ENCODE data around the gene TNRC6B.

The TNRC6B gene

DNA sequence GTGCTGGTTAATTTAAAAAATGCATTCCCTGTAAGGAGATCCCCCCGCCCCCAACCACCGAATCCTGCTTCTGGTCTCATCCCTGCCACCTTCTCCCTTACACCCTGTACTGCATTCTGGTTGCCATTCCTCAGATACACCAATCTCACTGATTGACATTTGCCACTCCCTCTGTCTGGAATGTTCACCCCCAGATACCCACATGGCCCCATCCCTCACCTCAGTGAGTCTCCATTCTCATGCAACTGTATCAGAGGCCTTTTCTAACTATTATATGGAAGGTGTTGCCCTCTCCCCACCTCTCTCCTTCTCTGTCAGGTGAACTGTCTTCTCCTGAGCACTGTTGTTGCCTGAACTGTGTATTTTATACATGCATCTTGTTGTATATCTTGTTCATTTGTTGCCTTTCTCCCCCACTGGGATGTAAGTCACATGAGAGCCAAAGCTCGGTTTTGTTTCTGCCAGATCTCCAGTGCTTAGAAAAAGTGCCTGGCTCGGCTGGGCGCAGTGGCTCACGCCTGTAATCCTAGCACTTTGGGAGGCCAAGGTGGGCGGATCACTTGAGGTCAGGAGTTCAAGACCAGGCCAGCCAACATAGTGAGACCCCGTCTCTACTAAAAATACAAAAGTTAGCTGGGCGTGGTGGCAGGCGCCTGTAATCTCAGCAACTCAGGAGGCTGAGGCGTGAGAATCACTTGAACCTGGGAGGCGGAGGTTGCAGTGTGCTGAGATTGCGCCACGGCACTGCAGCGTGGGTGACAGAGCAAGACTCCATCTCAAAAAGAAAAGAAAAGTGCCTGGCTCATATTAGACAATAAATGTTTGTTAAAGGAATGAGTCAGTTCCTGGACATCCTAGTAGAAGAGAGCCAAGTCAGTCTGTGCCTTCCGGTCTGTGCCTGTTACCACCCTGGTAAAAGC, 61.0 kb downstream of the TNRC6B start:
- no peak for DNase-seq (ENCODE audit: low read depth in 2 of 2)

DNA sequence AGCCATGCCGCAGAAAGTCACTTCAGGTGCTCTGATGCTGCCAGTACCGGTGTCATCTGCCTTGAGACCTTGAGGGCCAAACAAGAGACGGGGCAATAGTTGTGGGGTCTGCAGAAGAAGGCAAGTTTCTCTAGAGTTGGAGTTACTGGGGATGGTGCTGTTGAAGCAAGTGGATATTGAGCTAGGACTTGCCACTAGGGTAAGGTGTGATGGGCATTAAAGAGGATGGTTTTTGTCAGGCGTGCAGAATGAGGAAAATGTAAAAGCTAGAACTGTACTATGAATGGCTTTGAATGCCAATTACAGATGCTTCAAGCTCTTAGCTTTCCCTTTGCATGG, 61.6 kb downstream of the TNRC6B start:
- no peak for DNase-seq (ENCODE audit: low read depth in 2 of 2)

DNA sequence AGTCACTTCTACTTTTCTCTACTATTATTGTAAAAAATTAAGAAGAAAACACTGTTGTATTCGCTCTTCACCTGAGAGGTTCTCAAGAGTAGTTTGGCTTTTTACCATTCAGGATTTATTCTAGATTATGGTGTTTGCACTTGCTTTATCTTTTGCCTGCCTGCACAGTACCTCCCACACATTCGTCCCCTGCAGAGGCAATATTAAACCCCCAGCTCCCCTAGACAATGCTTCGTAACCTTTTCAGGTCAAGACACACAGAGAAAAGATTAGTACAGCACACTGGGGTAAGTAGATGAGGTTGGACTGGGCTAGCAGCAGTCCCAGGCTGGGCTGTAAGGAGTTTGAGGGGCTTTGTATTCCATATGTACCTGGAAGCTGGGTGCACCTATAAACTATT, 62.4 kb downstream of the TNRC6B start:
- no peak for DNase-seq (ENCODE audit: low read depth in 2 of 2)

DNA sequence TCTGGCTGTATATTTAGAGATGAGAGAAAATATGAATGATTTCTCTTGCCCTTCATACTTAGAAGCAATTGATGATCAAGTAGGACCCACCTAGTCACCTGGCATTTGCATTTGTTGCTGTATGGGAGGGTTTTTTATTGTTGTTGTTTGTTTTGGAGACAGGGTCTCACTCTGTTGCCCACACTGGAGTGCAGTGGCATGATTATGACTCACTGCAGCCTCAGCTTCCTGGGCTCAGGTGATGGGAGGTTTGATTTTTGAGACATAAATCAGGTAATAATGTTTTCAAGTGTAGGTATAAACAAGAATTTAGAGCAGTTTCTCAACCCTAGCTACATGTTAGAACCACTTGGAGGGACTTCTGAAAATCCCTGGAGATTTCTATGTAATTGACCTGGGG, 63.0 kb downstream of the TNRC6B start:
- no peak for DNase-seq (ENCODE audit: low read depth in 2 of 2)

DNA sequence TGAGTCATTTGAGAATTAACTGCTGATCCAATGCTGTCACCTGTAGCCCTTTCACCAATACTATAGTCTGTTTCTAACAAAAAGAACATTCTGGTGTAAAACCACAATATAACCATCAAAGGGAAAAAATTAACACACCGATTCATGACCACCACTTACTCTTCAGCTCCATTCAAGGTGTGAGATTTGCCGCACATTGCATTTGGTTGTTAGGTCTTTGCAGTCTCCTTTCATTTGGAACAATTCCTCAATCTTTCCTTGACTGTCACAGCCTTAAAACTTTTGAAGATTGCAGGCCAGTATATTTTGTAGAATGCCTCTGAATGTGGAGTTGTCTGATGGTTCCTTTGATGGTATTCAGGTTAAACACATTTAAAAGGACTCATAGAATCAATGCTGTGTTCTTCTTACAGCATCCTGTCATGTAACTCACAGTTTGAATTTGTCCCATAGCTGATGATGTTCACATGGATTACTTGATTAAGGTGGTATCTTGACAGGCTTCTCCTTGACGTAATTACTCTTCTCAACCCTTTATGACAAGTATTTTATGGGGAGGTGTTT, 63.6 kb downstream of the TNRC6B start:
- peak in 1 of 2 experiments; percentile 17 for DNase-seq (ENCODE audit: low read depth in 2 of 2)

DNA sequence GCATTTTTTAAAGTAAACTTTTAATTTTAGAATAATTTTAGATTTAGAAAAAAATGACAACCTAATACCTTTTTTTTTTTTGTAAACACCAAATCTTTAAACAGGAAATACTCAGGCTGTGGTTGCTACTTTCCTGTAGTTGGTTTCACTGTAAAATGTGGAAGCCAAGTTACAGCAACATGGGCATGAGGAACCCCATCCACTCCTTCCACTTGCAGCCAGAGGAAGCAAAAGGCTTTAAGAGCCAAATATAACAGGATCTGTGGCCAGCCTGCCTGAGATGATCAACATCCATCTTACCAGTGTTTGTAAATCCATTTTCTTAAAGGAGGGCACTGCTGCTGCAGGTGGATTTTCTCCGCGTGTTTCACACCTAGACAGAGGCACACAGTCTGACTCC, 66.2 kb downstream of the TNRC6B start:
- DNase-seq (ENCODE audit: low read depth in 2 of 2): no peak

DNA sequence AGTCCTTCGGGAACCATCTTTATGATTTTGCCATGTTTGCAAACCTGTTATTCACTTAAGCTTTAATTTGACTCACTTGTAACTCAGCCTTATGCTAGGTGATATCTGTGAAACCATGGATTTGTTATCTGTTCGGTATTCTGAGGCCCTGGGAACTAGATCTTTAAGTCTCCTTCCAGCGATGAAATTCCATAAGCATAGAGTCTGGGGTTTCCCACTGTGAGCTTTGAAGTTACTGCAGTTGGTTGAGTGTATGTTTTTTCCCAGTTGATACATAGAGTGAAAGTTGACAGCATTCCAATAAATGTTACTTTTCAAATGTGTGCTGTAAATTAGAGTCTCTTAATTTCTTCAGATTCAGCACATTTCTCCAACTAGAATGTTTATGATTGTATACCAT, 66.9 kb downstream of the TNRC6B start:
- DNase-seq (ENCODE audit: low read depth in 2 of 2): no peak

DNA sequence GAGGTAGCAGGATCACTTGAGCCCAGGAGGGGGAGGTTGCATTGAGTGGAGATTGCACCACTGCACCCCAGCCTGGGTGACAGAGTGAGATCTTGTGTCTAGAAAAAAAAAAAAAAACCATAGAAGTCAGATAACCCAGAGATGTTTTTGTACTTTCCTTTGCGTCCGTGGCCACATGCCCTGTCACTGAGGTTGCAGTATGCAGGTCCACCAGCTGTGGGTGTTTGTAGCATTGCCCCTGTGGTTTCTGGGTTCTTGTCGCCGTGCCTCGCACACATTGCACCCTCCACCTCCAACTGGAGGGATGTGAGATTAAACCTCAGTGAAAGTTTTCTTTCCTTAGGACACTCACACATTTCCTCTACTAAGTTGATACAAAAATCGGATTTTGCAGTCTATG, 70.3 kb downstream of the TNRC6B start:
- peak in 1 of 2 experiments; percentile 34 for DNase-seq (ENCODE audit: low read depth in 2 of 2)

DNA sequence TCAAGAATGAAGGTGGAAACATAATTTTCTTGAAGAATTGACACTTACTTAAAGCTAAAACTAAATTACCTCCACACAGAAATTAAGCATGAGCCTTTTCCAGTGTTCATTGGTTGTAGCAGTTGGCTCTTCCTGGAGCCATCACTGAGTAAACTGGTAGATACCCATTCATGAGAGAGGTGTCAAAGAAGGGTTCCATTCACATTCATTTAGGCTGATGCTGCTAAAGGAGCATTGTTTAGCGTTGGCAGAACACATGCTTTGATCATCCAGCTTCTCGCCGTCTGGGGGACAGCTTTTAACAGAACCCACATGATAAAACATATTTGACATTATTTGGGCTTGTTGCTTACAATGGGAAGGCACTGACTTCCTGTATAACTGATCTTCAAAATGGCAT, 71.6 kb downstream of the TNRC6B start:
- DNase-seq (ENCODE audit: low read depth in 2 of 2): no peak

DNA sequence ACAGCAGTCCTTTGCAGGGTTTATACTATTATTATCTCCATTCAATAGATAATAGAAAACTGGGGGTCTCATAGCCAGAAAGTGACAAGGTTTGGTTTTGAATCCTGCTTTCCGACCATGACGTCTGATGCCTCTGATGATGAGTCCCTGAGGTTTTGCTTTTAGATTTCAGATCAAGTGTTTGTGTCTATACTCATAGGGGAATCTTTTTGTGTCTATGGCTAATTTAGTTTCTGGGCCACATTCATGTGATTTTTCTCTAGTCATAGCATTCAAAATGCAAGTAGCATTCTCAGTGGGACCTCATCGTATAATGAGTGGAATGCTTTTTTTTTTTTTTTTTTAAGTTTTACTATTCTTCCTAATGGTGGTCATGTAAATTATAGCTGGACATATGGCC, 72.9 kb downstream of the TNRC6B start:
- no peak for DNase-seq (ENCODE audit: low read depth in 2 of 2)

DNA sequence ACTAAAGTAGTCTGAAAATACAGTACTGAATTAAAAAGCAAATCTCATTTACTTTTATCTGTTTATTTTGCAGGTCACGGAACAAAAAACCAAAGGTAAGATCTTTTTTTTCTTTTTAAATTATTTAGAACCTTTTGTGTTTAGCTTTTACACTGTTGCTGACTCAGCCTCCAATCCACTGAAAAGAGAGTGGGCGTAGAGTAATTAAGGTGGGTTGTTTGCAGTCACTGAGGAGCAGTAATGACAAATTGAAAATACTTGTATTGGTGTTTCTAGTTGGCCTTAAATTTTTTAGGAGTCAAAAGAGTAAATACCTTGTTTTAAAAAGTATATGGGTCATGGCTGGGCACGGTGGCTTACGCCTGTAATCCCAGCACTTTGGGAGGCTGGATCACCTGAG, 73.4 kb downstream of the TNRC6B start:
- no peak for DNase-seq (ENCODE audit: low read depth in 2 of 2)

DNA sequence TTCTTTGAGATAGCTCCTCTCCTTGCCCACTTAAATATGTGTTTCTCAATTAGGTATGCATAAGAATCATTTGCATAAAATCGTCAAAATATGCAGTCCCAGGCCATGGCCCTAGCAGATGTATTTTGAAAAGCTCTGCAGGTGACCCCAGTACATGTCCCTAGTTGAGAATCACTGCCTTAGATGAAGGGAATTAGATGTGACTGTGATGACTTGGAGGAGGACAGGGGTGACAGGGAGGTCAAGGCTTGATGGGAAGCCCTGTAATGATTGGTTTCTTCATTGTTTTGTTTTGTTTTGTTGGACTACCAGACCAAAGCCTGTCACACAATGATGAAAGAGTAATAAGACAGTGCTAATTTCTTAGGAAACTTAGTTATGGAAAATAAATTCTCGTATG, 74.4 kb downstream of the TNRC6B start:
- no peak for DNase-seq (ENCODE audit: low read depth in 2 of 2)

DNA sequence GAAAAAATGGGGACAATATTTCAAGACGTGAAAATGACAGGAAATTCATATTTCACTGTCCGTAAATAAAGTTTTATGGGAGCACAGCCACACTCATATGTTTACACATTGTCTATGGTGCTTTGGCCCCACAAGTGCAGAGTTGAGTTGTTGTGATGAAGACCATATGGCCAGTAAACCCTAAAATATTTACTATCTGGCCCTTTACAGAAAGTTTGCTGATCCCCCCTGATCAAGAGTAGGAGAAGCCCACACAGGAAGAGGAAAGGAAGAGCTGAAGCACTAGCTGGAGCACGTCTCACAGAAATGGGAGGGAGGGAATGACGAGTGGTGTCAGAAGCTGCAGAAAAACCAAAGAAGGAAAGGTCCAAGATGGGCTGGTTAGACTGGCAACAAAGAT, 78.8 kb downstream of the TNRC6B start:
- DNase-seq (ENCODE audit: low read depth in 2 of 2): no peak

DNA sequence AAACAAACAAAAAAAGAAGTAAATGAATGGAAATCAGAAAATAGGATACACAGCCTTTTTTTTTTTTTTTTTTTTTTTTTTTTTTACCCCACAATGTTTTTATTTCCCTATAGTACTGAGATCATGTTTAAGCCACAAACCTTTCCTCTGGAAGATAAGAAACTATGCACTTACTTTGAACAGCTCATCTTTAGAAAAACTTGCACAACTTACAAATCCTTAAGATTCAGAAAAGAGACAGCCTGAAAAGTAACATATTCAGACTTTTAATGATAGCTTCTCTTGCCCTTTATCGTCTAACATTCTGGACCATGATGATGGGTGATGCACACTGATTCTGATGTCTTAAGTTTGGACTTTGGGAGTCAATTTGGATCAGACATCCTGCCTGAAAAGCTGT, 80.3 kb downstream of the TNRC6B start:
- no peak for DNase-seq (ENCODE audit: low read depth in 2 of 2)

DNA sequence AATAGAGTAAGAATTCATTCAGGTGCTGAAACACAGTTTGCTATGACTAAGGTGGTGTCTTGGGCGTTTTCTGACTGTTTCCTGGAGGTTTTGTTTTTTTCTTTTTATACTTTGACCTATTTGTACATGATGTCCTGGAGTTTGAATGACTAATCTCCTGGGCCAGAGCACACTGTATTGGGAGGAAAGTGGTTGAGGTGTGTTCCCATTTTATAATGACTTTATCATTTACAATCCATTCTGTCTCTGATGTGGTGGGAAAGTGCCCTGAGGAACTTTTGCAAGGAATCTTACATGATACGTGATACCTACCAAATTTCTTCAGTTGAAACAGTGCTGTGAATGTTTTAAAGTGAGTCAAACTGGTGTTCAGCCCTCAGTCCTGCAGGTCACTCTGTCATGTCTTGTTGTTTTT, 80.8 kb downstream of the TNRC6B start:
- DNase-seq (ENCODE audit: low read depth in 2 of 2): no peak

DNA sequence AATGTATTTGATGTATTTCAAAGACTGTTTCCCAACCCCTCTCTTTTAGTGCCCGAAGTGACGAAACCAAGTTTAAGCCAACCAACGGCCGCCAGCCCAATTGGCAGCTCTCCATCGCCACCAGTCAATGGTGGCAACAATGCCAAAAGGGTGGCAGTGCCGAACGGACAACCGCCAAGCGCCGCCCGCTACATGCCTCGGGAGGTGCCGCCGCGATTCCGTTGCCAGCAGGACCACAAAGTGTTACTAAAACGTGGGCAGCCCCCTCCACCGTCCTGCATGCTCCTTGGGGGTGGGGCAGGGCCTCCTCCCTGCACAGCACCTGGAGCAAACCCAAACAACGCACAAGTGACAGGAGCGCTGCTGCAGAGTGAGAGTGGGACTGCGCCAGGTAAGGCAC, 84.1 kb downstream of the TNRC6B start:
- DNase-seq (ENCODE audit: low read depth in 2 of 2): no peak

DNA sequence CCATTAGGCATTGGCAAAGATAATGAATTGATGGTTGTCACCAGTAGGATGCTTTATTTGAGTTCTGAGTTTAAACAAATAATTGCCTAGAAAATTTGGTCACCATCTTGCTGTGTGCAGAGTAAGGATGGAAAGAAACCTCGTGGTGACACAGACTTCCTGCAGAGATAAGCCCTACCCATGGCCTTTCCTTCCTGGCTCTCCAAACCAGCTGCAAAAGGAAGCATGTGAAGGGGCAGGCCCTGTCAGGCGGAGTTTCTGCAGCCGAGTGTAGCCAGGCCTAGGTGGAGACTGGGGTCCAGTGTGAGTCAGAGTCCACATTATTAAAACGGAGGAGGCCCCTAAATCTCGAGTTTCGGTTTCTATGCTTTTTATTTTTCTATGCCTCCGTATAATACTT, 85.5 kb downstream of the TNRC6B start:
- DNase-seq (ENCODE audit: low read depth in 2 of 2): no peak

DNA sequence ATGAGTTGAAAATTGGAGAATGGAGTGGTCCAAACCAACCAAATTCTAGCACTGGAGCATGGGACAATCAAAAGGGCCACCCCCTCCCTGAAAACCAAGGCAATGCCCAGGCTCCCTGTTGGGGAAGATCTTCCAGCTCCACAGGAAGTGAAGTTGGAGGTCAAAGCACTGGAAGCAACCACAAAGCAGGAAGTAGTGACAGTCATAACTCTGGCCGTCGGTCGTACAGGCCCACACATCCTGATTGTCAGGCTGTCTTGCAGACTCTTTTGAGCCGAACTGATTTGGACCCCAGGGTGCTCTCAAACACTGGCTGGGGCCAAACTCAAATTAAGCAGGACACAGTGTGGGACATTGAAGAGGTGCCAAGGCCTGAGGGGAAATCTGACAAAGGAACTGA, 88.1 kb downstream of the TNRC6B start:
- DNase-seq (ENCODE audit: low read depth in 2 of 2): no peak

DNA sequence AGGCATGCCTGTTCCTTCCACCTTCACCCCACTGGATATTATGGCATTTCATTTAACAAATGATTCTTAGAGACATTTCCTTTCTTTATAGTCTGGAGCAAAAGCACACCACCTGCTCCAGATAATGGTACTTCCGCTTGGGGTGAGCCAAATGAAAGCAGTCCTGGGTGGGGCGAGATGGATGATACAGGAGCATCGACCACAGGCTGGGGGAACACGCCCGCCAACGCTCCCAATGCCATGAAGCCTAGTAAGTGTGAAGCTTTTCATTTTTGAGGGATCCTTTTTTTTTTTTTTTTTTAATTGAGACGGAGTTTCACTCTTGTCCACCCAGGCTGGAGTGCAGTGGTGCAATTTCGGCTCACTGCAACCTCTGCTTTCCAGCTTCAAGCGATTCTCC, 92.3 kb downstream of the TNRC6B start:
- no peak for DNase-seq (ENCODE audit: low read depth in 2 of 2)

DNA sequence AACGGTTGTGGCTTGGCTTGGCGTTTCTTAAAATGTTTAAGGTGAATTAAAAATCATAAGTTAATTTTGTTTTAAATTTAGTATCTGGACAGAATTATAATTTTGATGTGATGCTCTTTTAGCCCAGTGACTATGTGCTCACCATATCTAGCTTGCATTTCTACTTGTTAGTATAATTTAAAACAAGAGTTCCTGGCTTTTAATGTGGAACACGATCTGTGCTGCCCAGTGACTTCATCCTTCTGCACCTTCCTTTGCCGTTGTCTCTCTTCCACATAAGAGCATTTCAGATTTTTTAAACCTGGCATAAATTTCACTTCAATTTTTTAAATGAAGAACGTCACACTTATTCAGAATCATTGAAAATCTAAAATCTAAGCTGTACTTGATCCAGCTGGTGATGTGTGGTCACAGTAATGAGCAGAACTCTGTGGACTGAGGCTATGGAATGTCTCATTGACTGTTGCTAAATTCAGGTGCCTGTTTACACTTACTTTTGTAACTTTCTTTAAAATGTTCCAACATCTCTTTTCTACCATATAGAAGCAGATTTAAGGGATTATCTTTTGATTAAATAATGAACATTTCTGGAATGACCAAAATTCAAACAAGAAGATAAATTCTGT, 93.1 kb downstream of the TNRC6B start:
- DNase-seq (ENCODE audit: low read depth in 2 of 2): no peak

DNA sequence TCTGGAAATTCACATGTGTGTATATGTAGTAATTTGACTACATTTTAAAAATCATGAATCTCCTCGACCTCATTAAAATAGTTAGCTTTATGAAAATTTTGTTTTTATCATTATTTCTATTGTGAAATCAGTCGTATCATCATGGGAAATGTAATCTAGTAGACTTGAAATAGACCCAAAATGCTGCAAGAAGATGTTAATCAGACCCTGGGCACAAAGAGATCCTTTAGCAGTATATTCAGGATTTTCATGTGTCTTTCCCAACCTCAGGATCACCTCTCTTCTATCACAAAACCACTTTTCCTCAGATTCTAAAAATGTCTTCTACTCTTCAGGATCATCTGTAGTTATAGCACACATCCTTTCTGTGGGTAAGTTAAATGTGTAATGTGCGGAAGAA, 93.7 kb downstream of the TNRC6B start:
- DNase-seq (ENCODE audit: low read depth in 2 of 2): no peak

DNA sequence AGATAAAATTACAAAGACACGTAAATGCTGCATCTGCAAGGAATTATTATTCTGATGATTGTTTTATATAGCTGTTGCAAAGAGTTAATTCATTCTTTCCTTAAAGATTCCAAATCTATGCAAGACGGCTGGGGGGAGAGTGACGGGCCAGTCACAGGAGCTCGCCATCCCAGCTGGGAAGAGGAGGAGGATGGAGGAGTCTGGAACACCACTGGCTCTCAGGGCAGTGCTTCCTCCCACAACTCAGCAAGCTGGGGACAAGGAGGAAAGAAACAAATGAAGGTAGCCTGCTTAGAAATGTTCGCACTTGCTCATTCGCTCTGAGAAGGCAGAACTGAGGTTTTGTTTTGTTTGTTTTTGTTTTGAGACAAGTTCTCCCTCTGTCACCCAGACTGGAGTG, 95.6 kb downstream of the TNRC6B start:
- DNase-seq (ENCODE audit: low read depth in 2 of 2): no peak

All from stimulated activated CD4-positive, alpha-beta T cell treated with anti-CD3 and anti-CD28 coated beads, Interleukin-12 subunit alpha, Interleukin-12 subunit beta, amount 100 ng/mL, for 24 hours (primary cell).